Adrenal gland (tissue), 12 donors: ENCODE results near the gene UBC. TPM values are rescaled to one million over a fixed set of nuclear protein-coding genes. Genes with fewer than 3 reads are reported as not detected.
"Not testable (repeated sequence)": the region's sequence is repeated elsewhere in the genome, so short reads cannot be mapped to it uniquely, and the experiment has no call there.

Experiments used
- DNase-seq, 7 donors: peaks; one replicate each; pipeline ENCODE4 v3.0.0-alpha.2; 2019 to 2020
- H3K27ac ChIP-seq, 5 donors: fragments of 200-600 bp; sonication (generic) in 4 of 5; 1 replicate in 3 of 5; 2 replicates in 2 of 5; pipeline versions ENCODE4 v1.5.1 to v1.8.0; 2016 to 2020; ENCODE audit warnings: mild to moderate bottlenecking in 1 of 5
- H3K27me3 ChIP-seq: fragments of 200-600 bp; 2 replicates; pipeline ENCODE4 v1.8.0; 2021
- H3K36me3 ChIP-seq, 2 donors: fragments of 200-600 bp; replicated peaks in 1 of 2; 1 replicate in 1 of 2; 2 replicates in 1 of 2; pipeline versions ENCODE4 v1.5.1 to v1.8.0; 2018 to 2022
- H3K4me1 ChIP-seq, 2 donors: fragments of 200-600 bp; replicated peaks in 1 of 2; 1 replicate in 1 of 2; 2 replicates in 1 of 2; pipeline versions ENCODE4 v1.5.1 to v1.8.0; 2018 to 2021
- H3K4me3 ChIP-seq, 4 donors: fragments of 200-600 bp; sonication (generic) in 3 of 4; one replicate each; pipeline ENCODE4 v1.5.1; 2016 to 2018
- H3K9me3 ChIP-seq, 3 donors: fragments of 200-600 bp; sonication (generic) in 1 of 3; replicated peaks in 1 of 3; 1 replicate in 2 of 3; 2 replicates in 1 of 3; pipeline versions ENCODE4 v1.5.1 to v1.8.0; 2016 to 2021
- POLR2A ChIP-seq, 2 donors: fragments of 450-650 bp; IDR thresholded peaks; one replicate each; pipeline ENCODE4 v1.6.1; 2017; ENCODE audit warnings: antibody characterized with exemption in 2 of 2, mild to moderate bottlenecking in 2 of 2, moderate library complexity in 1 of 2
- WGBS, 4 donors: extraction: QIAGEN DNeasy Blood & Tissue Kit in 2 of 4; methylation state at CpG; one replicate each; pipeline versions ENCODE4 v1.1.5 to v1.1.7; 2013 to 2017; 5-methylcytosine and 5-hydroxymethylcytosine counted together
- intact Hi-C, 2 donors: fragments of 100-400 bp; cut with DNase I; formaldehyde crosslinking; loops; one replicate each; pipeline versions ENCODE4 v1.14.1 to v1.15.0; 2022 to 2023
- polyA plus RNA-seq, 3 donors: library from polyadenylated mRNA; stranded (reverse); fragments of 200-250 nt in 2 of 3; fragments of 350-450 nt in 1 of 3; fragmentation: Illumina TruSeq in 1 of 3; extraction: RNeasy Lipid Tissue Mini Kit (QIAGEN cat#74804) in 1 of 3; gene quantifications; one replicate each; pipeline ENCODE4 v1.2.3, GENCODE V29; 2013 to 2014
- total RNA-seq, 9 donors: library from RNA; depleted of rRNA in 4 of 9; stranded (reverse); fragments of >200 nt in 4 of 9; fragments of 120-200 nt in 1 of 9; fragmentation: NEBNext Ultra II Directional in 1 of 9; extraction: Animal tissue kit (Norgen Biotek cat#: 25700) in 1 of 9; gene quantifications; one replicate each; pipeline versions ENCODE4 v1.1.0 to v1.2.4, GENCODE V29; 2013 to 2023
- TF ChIP-seq, protein P1 (sequence below), 6 experiments: fragments of 450-650 bp in 4 of 6; fragments of 200-600 bp in 2 of 6; sonication (generic) in 1 of 6; IDR thresholded peaks; 1 replicate in 5 of 6; 2 replicates in 1 of 6; pipeline versions ENCODE4 v1.5.1 to v1.8.0; 2016 to 2021; ENCODE audit warnings: antibody characterized with exemption in 6 of 6, mild to moderate bottlenecking in 2 of 6, moderate library complexity in 1 of 6
- donor health status: healthy with polysubstance abuse.
- donor health status: Bipolar disorder and iron deficiency.
- donor health status: DM: yes; HTN: yes; CAD: no.
- donor health status: DM: no; HTN: no; CAD: no.
- donor health status: DM: no; HTN: no; CAD: no.
- donor health status: DM: yes; HTN: yes; CAD: no.

UBC gene
- total and polyA plus RNA-seq, 12 donors, result 797 to 1,869 (median 1,116) TPM

- H3K9me3 ChIP-seq, result no peaks in the 10 kb centered on the region
- H3K27ac ChIP-seq, result peak overlapping the region; percentile 89 to 100 (median 99)
- H3K36me3 ChIP-seq, result no peaks in the 10 kb centered on the region
- no peak overlapping the region for H3K4me3 ChIP-seq
- 55 to 66% (median 56%) methylated on average over 17 of the region's 17 CpGs for WGBS, 4 donors
- TF ChIP-seq, protein P1, sequence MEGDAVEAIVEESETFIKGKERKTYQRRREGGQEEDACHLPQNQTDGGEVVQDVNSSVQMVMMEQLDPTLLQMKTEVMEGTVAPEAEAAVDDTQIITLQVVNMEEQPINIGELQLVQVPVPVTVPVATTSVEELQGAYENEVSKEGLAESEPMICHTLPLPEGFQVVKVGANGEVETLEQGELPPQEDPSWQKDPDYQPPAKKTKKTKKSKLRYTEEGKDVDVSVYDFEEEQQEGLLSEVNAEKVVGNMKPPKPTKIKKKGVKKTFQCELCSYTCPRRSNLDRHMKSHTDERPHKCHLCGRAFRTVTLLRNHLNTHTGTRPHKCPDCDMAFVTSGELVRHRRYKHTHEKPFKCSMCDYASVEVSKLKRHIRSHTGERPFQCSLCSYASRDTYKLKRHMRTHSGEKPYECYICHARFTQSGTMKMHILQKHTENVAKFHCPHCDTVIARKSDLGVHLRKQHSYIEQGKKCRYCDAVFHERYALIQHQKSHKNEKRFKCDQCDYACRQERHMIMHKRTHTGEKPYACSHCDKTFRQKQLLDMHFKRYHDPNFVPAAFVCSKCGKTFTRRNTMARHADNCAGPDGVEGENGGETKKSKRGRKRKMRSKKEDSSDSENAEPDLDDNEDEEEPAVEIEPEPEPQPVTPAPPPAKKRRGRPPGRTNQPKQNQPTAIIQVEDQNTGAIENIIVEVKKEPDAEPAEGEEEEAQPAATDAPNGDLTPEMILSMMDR (IDR thresholded peaks at IDR 0.05), result no peak
- no peak for TF ChIP-seq POLR2A (IDR thresholded peaks at IDR 0.05)
- H3K4me1 ChIP-seq, result peaks cover 37 to 60% of the 10 kb centered on the region in 2 donors
- H3K27me3 ChIP-seq, result no peaks in the 10 kb centered on the region
- intact Hi-C loops, result no loop called here
- DNase-seq, result peak in 5 of 7 donors; percentile 47 to 70 (median 56)
Measured at GRCh38 chr12:124919521-124920352, 5.3 kb upstream of the UBC start.

- peaks cover 33 to 55% of the 10 kb centered on the region in 2 donors for H3K4me1 ChIP-seq
- H3K4me3 ChIP-seq, H3K27me3 ChIP-seq, H3K9me3 ChIP-seq, H3K36me3 ChIP-seq, intact Hi-C loops: not testable (repeated sequence)
- 80 to 92% (median 85%) methylated on average over 3 of the region's 3 CpGs for WGBS, 4 donors
- peak in 1 of 7 donors; percentile 13 for DNase-seq
- H3K27ac ChIP-seq, result peak overlapping the region; percentile 84 to 100 (median 99)
Measured at GRCh38 chr12:124918622-124918988, 4.2 kb upstream of the UBC start.

- H3K4me3 ChIP-seq, result peak overlapping the region in 1 of 4 donors; percentile 96
- H3K4me1 ChIP-seq, result peaks cover 34 to 57% of the 10 kb centered on the region in 2 donors
- 34 to 41% (median 39%) methylated on average over 11 to 12 of the region's 12 CpGs for WGBS, 4 donors
- DNase-seq, result peak in 6 of 7 donors; percentile 9 to 61 (median 40)
- TF ChIP-seq POLR2A (IDR thresholded peaks at IDR 0.05), result no peak
- TF ChIP-seq, protein P1 (IDR thresholded peaks at IDR 0.05), result no peak
- intact Hi-C loops, result no loop called here
- peak overlapping the region; percentile 84 to 100 (median 99) for H3K27ac ChIP-seq
- H3K9me3 ChIP-seq, result no peaks in the 10 kb centered on the region
- H3K27me3 ChIP-seq, result no peaks in the 10 kb centered on the region
- peaks cover 0 to 11% of the 10 kb centered on the region in 2 donors for H3K36me3 ChIP-seq
Measured at GRCh38 chr12:124917841-124918621, 3.6 kb upstream of the UBC start.

DNA sequence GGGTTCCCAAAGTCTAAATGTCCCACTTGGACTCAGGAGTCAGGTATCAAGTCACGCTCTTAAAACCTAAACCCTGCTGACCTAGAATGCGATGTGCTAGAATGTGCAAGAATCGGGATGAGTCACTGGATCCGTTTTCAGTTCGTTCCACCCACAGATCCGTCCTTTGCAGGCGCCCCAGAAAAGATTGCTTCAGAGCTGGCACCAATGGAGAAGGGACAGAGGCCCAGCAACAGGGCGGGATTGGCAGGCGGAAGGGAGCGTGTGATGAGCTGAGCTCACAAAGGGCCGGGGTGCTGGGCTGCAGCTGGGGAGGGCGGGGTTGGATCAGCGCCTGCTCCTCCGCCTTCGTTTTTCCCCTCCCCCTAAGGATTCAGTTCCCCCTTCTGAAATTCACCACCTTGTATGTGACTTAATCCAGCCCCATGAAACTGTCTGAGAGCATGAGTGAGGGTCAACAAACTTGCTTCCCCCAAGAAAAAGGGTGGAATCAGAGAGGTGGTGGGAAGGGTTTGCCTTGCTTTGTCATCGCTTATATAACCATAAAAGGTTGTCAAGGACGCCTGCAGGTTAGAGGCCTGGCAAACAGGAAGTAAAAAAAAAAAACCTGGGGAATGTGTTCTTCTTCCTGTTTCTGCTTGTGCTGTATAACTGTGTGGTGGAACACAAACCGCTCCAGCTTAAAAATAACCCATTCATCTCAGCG, 2.8 kb upstream of the UBC start:
- Histone ChIP-seq H3K4me3 (peak overlapping the region in 1 of 4 donors; percentile 96), H3K27me3 (no peaks in the 10 kb centered on the region), H3K27ac (peak overlapping the region; percentile 93 to 100 (median 99)), H3K36me3 (peaks cover 0 to 18% of the 10 kb centered on the region in 2 donors), H3K4me1 (peaks cover 38 to 58% of the 10 kb centered on the region in 2 donors), H3K9me3 (no peaks in the 10 kb centered on the region)
- peak; percentile 96 to 99 (median 99) for DNase-seq
- WGBS, 4 donors, result 0 to 1% (median 0%) methylated on average over 12 to 19 of the region's 19 CpGs
- peak; percentile 80 to 84 for TF ChIP-seq POLR2A (IDR thresholded peaks at IDR 0.05)
- TF ChIP-seq, protein P1 (IDR thresholded peaks at IDR 0.05), result peak in 1 of 6 experiments; percentile 29
- intact Hi-C loops, result no loop called here
